Natural killer cell (primary cell): ENCODE measurements around the gene ACAD10. TPM values are rescaled to one million over a fixed set of nuclear protein-coding genes. Genes with fewer than 3 reads are reported as not detected.
"Not testable (repeated sequence)": the region's sequence is repeated elsewhere in the genome, so short reads cannot be mapped to it uniquely, and the experiment has no call there.

ENCODE experiments used
- ATAC-seq, 3 donors: fragments of 150-1000 bp in 2 of 3; fragments of 200-7000 bp in 1 of 3; cut with Tn5 transposase; 1 replicate in 1 of 3; 2 replicates in 2 of 3; pipeline ENCODE4 v1.10.0; 2021; ENCODE audit warnings: mild to moderate bottlenecking in 2 of 3, moderate library complexity in 2 of 3
- DNase-seq, 2 donors: peaks; one replicate each; pipeline versions ENCODE4 v3.0.0 to v3.0.0-alpha.2; 2013 to 2021; ENCODE audit warnings: mixed read lengths in 1 of 2
- H3K27ac ChIP-seq: one replicate; pipeline ENCODE4 v1.5.1; 2013; ENCODE audit warnings: mild to moderate bottlenecking, low read length
- H3K27me3 ChIP-seq: one replicate; pipeline ENCODE4 v1.6.1; 2013; ENCODE audit warnings: low read length; ENCODE audit not compliant: control insufficient read depth, insufficient read depth
- H3K36me3 ChIP-seq: one replicate; pipeline ENCODE4 v1.6.1; 2013; ENCODE audit warnings: low read length; ENCODE audit not compliant: control insufficient read depth, insufficient read depth
- H3K4me1 ChIP-seq: one replicate; pipeline ENCODE4 v1.6.1; 2013; ENCODE audit warnings: low read length; ENCODE audit not compliant: control insufficient read depth, insufficient read depth
- H3K4me3 ChIP-seq: one replicate; pipeline ENCODE4 v1.5.1; 2013; ENCODE audit warnings: low read length
- H3K9me3 ChIP-seq: one replicate; pipeline ENCODE4 v1.6.1; 2013; ENCODE audit warnings: low read length; ENCODE audit not compliant: control insufficient read depth, insufficient read depth
- H3K27ac Mint-ChIP-seq, 2 donors: one replicate each; pipeline ENCODE4 v1.8.0; 2022; ENCODE audit warnings: mild to moderate bottlenecking in 2 of 2, mixed read lengths in 2 of 2, moderate library complexity in 1 of 2
- H3K27me3 Mint-ChIP-seq, 2 donors: one replicate each; pipeline ENCODE4 v1.8.0; 2022; ENCODE audit warnings: low read depth in 2 of 2, mixed read lengths in 2 of 2
- H3K36me3 Mint-ChIP-seq: one replicate; pipeline ENCODE4 v1.8.0; 2022; ENCODE audit warnings: mixed read lengths
- H3K4me1 Mint-ChIP-seq, 2 donors: one replicate each; pipeline ENCODE4 v1.8.0; 2022; ENCODE audit warnings: mixed read lengths in 2 of 2
- H3K4me3 Mint-ChIP-seq: one replicate; pipeline ENCODE4 v1.8.0; 2022; ENCODE audit warnings: mild to moderate bottlenecking, moderate library complexity, mixed read lengths
- H3K9me3 Mint-ChIP-seq, 2 donors: one replicate each; pipeline ENCODE4 v1.8.0; 2022; ENCODE audit warnings: mixed read lengths in 2 of 2
- CTCF ChIP-seq: fragments of 200-600 bp; IDR thresholded peaks from one replicate; pipeline ENCODE4 v1.8.0; 2022; ENCODE audit warnings: antibody characterized with exemption
- WGBS: methylation state at CpG from one replicate; pipeline ENCODE4 v1.1.7; 2013; ENCODE audit warnings: missing lambda C conversion rate; ENCODE audit not compliant: insufficient coverage; 5-methylcytosine and 5-hydroxymethylcytosine counted together
- intact Hi-C: fragments of 100-400 bp; cut with micrococcal nuclease; formaldehyde crosslinking; loops from one replicate; pipeline ENCODE4 v1.14.2; 2022
- total RNA-seq, 4 donors: library from RNA; stranded (reverse); fragments of 120-200 nt in 1 of 4; gene quantifications; one replicate each; pipeline versions ENCODE4 v1.2.3 to v1.2.4, GENCODE V29; 2013 to 2022

Gene ACAD10
- total RNA-seq, 3 donors from 2014 or later (not counting 1 experiment from before 2014, with no cell fraction given): 19.0 to 29.0 (median 27.0) TPM

GRCh38 chr12:111650912-111651311 is 34.9 kb upstream of the ACAD10 start:
- no peaks in the 10 kb centered on the region for H3K27me3 ChIP-seq
- H3K4me3 Mint-ChIP-seq: no peak overlapping the region
- DNase-seq (no peak), ATAC-seq (no peak)
- H3K4me3 ChIP-seq: no peak overlapping the region
- no peaks in the 10 kb centered on the region for H3K4me1 ChIP-seq
- peaks cover 15% of the 10 kb centered on the region for H3K36me3 Mint-ChIP-seq
- TF ChIP-seq CTCF: no peak
- H3K27ac Mint-ChIP-seq: no peak overlapping the region
- H3K4me1 Mint-ChIP-seq: peaks cover 0 to 10% of the 10 kb centered on the region in 2 donors
- no peaks in the 10 kb centered on the region for H3K9me3 ChIP-seq
- H3K36me3 ChIP-seq: peaks cover 63% of the 10 kb centered on the region
- intact Hi-C loops: no loop called here
- no peaks in the 10 kb centered on the region for H3K9me3 Mint-ChIP-seq
- no peak overlapping the region for H3K27ac ChIP-seq
- no peaks in the 10 kb centered on the region for H3K27me3 Mint-ChIP-seq
- WGBS: 97% methylated on average over 7 of the region's 7 CpGs

- intact Hi-C loops, H3K27me3 ChIP-seq, H3K4me1 Mint-ChIP-seq, H3K4me1 ChIP-seq, H3K27ac Mint-ChIP-seq, ATAC-seq, H3K27ac ChIP-seq, H3K4me3 ChIP-seq, H3K27me3 Mint-ChIP-seq, DNase-seq, H3K36me3 Mint-ChIP-seq, H3K9me3 ChIP-seq, H3K9me3 Mint-ChIP-seq, H3K4me3 Mint-ChIP-seq: not testable (repeated sequence)
- peaks cover 57% of the 10 kb centered on the region for H3K36me3 ChIP-seq
- WGBS: 99% methylated on average over 9 of the region's 9 CpGs
These were observed 33.3 kb upstream of the ACAD10 start for GRCh38 chr12:111652530-111652929.

GRCh38 chr12:111653596-111653995 is 32.3 kb upstream of the ACAD10 start:
- no peaks in the 10 kb centered on the region for H3K9me3 Mint-ChIP-seq
- intact Hi-C loops: no loop called here
- no peak overlapping the region for H3K4me3 Mint-ChIP-seq
- H3K4me1 Mint-ChIP-seq: peaks cover 0 to 5% of the 10 kb centered on the region in 2 donors
- no peak overlapping the region for H3K4me3 ChIP-seq
- no peaks in the 10 kb centered on the region for H3K9me3 ChIP-seq
- DNase-seq (no peak), ATAC-seq (no peak)
- peaks cover 11% of the 10 kb centered on the region for H3K36me3 Mint-ChIP-seq
- H3K27ac Mint-ChIP-seq: no peak overlapping the region
- no peak overlapping the region for H3K27ac ChIP-seq
- no peaks in the 10 kb centered on the region for H3K27me3 ChIP-seq
- 97% methylated on average over 6 of the region's 6 CpGs for WGBS
- H3K4me1 ChIP-seq: no peaks in the 10 kb centered on the region
- no peak for TF ChIP-seq CTCF
- no peaks in the 10 kb centered on the region for H3K27me3 Mint-ChIP-seq
- H3K36me3 ChIP-seq: peaks cover 59% of the 10 kb centered on the region

GRCh38 chr12:111655356-111655755 is 30.5 kb upstream of the ACAD10 start:
- Histone ChIP-seq H3K27ac (no peak overlapping the region), H3K27me3 (no peaks in the 10 kb centered on the region), H3K9me3 (no peaks in the 10 kb centered on the region), H3K36me3 (peaks cover 64% of the 10 kb centered on the region), H3K4me3 (no peak overlapping the region), H3K4me1 (no peaks in the 10 kb centered on the region)
- ATAC-seq: no peak
- no peaks in the 10 kb centered on the region for H3K9me3 Mint-ChIP-seq
- DNase-seq: no peak
- H3K27ac Mint-ChIP-seq: peak overlapping the region in 1 of 2 donors; percentile 40
- no peak for TF ChIP-seq CTCF
- peaks cover 17% of the 10 kb centered on the region for H3K36me3 Mint-ChIP-seq
- peaks cover 0 to 5% of the 10 kb centered on the region in 2 donors for H3K4me1 Mint-ChIP-seq
- no peak overlapping the region for H3K4me3 Mint-ChIP-seq
- H3K27me3 Mint-ChIP-seq: no peaks in the 10 kb centered on the region
- intact Hi-C loops: no loop called here
- 100% methylated on average over 2 of the region's 3 CpGs for WGBS
